Measurements from ENCODE around the gene OR6B2.

Gene OR6B2

DNA sequence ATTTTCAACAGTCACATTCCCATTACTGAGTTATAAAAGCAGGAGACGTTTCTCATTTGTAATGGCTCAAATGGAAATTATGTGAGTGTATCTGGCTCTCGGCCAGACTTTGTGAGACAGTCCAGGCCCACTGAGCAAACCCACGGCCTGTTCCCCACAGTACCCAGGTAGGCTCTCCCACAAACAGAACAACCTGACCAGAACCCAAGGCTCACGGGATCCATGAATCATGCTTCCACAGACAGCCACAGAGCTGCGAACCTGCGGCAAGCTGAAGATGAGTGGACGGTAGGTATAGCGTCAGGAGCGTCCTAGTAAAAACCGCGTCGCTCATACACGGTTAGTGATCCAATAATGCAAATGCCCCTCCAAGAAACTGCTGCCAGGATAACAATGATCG lies 39.3 kb downstream of the OR6B2 start:
- TF ChIP-seq, protein P1, sequence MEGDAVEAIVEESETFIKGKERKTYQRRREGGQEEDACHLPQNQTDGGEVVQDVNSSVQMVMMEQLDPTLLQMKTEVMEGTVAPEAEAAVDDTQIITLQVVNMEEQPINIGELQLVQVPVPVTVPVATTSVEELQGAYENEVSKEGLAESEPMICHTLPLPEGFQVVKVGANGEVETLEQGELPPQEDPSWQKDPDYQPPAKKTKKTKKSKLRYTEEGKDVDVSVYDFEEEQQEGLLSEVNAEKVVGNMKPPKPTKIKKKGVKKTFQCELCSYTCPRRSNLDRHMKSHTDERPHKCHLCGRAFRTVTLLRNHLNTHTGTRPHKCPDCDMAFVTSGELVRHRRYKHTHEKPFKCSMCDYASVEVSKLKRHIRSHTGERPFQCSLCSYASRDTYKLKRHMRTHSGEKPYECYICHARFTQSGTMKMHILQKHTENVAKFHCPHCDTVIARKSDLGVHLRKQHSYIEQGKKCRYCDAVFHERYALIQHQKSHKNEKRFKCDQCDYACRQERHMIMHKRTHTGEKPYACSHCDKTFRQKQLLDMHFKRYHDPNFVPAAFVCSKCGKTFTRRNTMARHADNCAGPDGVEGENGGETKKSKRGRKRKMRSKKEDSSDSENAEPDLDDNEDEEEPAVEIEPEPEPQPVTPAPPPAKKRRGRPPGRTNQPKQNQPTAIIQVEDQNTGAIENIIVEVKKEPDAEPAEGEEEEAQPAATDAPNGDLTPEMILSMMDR (IDR thresholded peaks at IDR 0.05; ENCODE audit: borderline replicate concordance, control extremely low read depth, extremely low read depth, insufficient read depth, missing control alignments): no peak
- DNase-seq (ENCODE audit: low spot score): no peak
- in situ Hi-C loops (cut with MboI; ENCODE audit: low sequenced_read_pairs, unreplicated experiment): loop anchor here (25.0 kb wide), 1 partner anchor 954 kb away; no protein-coding TSS in a partner anchor

DNA sequence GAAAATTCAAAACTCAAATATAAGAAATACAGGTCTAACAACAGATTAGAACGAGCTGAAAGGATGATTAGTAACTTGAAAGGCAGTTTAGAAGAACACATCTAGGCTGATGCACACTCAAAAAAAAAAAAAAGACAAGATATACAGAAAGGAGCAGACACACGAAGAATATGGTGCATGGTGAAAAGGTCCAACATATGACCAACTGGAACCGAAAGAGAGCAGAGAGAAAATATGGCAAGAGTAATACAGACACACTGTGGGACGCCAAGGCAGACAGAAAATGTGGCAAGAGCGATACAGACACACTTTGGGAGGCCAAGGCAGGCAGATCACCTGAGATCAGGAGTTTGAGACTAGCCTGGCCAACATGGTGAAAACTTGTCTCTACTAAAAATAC lies 44.9 kb downstream of the OR6B2 start:
- TF ChIP-seq, protein P1 (IDR thresholded peaks at IDR 0.05; ENCODE audit: borderline replicate concordance, control extremely low read depth, extremely low read depth, insufficient read depth, missing control alignments): no peak
- DNase-seq (ENCODE audit: low spot score): no peak
- in situ Hi-C loops (cut with MboI; ENCODE audit: low sequenced_read_pairs, unreplicated experiment): loop anchor here (25.0 kb wide), 1 partner anchor 948 kb away; no protein-coding TSS in a partner anchor

DNA sequence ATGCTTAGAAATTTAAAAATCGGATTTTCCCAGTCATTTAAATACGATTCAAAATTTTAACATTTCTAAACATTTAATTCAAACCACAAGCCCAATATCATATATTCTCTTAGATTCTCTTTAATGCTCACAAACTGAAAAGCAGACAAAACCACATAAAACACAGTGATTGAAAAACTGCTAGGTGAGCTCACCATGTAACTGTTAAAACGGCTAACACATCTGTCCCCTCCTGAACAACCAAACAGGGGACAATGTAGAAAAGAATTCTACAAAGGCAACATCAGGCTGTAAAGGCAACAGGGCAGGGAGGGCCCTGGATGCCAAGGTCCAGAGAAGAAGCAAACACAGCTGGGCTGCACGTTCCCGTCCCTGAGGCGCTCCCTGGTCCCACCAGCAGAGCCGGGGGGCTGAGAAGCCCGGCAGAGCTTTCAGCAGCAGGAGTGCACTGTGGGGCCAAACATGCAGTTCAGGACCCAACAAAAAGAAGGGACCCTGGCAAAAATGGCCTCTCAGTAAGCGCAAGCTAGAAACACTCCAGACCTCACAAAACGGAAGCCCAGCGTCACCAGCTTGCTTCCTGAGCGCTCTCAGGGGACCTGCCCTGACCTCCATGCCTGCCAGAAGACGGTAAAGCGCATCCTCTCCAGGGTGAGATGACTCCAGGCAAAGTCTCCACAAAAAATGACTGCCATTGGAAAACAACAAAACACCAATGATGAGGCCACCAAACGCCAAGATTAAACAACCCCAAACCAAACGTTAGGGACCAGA lies 45.6 kb downstream of the OR6B2 start:
- TF ChIP-seq, protein P1 (IDR thresholded peaks at IDR 0.05; ENCODE audit: borderline replicate concordance, control extremely low read depth, extremely low read depth, insufficient read depth, missing control alignments): no peak
- no peak for DNase-seq (ENCODE audit: low spot score)
- in situ Hi-C loops (cut with MboI; ENCODE audit: low sequenced_read_pairs, unreplicated experiment): loop anchor here (25.0 kb wide), 1 partner anchor 947 kb away; no protein-coding TSS in a partner anchor

DNA sequence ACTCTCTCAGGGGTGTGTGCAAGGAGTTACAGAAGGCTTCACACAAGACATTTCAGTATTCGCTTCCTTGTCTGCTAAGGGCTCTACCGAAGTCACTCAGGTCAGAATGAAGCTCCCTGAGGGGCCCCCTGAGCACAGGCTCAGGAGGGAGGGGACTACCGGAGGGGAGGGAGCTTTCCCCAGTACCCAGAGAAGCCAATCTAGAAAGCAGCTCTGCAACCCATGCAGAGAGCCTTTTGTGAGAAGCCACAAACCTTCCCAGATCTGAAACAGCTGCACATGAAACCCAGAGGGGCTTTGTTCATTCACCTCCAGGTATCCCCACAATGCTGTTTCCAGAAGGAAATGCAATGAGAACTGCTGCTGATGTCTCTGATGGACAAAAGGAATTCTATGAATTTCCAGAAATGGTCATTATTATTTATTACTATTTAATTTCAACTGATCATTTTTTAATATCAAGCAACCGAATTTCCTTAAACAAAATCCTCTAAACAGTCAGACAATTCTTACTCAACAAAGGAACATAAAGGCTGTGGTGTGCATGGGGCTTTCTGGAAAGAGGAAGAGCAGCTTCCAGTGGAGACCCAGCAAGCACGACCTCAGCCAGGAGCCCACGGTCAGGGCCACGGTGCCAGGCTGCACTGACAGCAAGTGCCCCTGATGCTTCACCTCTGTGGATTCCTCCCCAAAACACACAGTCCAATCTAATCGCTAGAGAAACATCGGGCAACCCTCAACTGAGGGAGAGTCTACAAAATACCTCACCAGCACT lies 47.0 kb downstream of the OR6B2 start:
- DNase-seq (ENCODE audit: low spot score): no peak
- TF ChIP-seq, protein P1 (IDR thresholded peaks at IDR 0.05; ENCODE audit: borderline replicate concordance, control extremely low read depth, extremely low read depth, insufficient read depth, missing control alignments): no peak
- in situ Hi-C loops (cut with MboI; ENCODE audit: low sequenced_read_pairs, unreplicated experiment): loop anchor here (25.0 kb wide), 1 partner anchor 946 kb away; no protein-coding TSS in a partner anchor

Measured in GM13976 (cell line).